SK-N-SH (cell line): ENCODE data around the gene POU2F1.

ENCODE experiments used
- EP300 ChIP-seq, 2 experiments: IDR thresholded peaks; 2 replicates each; pipeline versions ENCODE4 v1.4.0 to v1.6.1; 2012; ENCODE audit warnings: borderline replicate concordance in 1 of 2, low read depth in 1 of 2, low read length in 1 of 2
- EZH2phosphoT487 ChIP-seq: fragments of 200-600 bp; sonication (generic); IDR thresholded peaks from 2 replicates; pipeline ENCODE4 v1.6.1; 2017; ENCODE audit warnings: low read depth, mixed run types, mild to moderate bottlenecking, antibody characterized with exemption, moderate library complexity, borderline replicate concordance
- FOXM1 ChIP-seq: IDR thresholded peaks from 2 replicates; pipeline ENCODE4 v1.4.0; 2012; ENCODE audit warnings: low read depth, mild to moderate bottlenecking
- JUND ChIP-seq: IDR thresholded peaks from 2 replicates; pipeline ENCODE4 v1.4.0; 2012
- MXI1 ChIP-seq: IDR thresholded peaks from 2 replicates; pipeline ENCODE4 v1.6.1; 2012; ENCODE audit warnings: mild to moderate bottlenecking, low read depth, low read length, improper control_type of control experiment
- POLR2AphosphoS5 ChIP-seq: IDR thresholded peaks from 2 replicates; pipeline ENCODE4 v1.6.1; 2012; ENCODE audit warnings: low read depth, low read length
- TAF1 ChIP-seq: IDR thresholded peaks from 2 replicates; pipeline ENCODE4 v1.6.1; 2012; ENCODE audit warnings: low read depth, mild to moderate bottlenecking, low read length, moderate library complexity, borderline replicate concordance
- YY1 ChIP-seq: IDR thresholded peaks from 2 replicates; pipeline ENCODE4 v1.4.0; 2012; ENCODE audit warnings: low read depth, mild to moderate bottlenecking
- TF ChIP-seq, protein P1 (sequence below): fragments of 200-600 bp; sonication (generic); IDR thresholded peaks from 2 replicates; pipeline ENCODE4 v1.6.1; 2017; ENCODE audit warnings: antibody characterized with exemption, mild to moderate bottlenecking, moderate library complexity
- TF ChIP-seq, protein P2 (sequence below): fragments of 150-350 bp; IDR thresholded peaks from 2 replicates; pipeline ENCODE4 v1.6.1; 2016; ENCODE audit warnings: mild to moderate bottlenecking, low read depth, low read length
- TF ChIP-seq, protein P3 (sequence below): IDR thresholded peaks from 2 replicates; pipeline ENCODE4 v1.4.0; 2012; ENCODE audit warnings: low read depth

DNA sequence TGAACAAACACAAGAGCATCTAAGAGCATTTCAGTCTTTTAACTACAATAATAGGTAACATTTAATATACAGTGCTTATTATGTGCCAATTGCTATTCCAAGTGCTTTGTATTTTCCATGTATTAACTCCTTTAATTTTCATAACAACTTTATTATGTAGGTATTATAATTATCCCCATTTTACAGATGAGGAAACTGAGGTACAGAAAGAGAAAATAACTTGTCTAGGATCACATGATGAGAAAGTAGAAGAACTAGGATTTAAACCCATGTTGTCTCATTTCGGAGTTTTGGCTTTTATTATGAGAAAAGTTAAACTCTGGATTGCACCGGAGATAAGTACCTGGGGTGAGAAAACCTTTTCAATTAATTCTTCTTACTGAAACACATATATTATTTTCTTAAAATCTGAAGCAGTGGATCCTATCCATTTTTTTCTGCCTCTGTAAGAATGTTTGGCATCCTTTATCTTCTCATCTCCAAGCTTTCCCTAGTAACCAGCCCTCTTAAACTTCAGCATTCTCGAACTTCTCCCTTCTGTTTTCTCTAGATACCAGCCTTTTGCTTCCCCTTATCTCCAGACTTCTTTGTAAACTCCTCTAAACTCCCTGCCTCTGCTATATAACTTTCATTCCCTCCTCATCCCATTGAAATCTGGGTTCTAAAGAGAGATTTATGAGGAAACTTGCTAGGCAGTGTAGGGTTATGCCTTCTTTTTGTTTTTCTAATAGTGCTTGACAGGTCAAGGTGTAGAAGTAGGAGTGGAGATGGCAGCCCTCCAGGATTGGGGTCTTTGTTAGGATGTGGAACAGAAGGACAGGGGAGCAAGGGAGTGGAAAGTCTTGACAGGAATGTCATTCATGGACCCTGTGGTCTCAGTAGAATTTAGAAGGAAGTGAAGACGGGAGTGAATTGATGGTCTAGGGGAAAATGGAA is 28.3 kb downstream of the POU2F1 start:
- TF ChIP-seq, protein P1, sequence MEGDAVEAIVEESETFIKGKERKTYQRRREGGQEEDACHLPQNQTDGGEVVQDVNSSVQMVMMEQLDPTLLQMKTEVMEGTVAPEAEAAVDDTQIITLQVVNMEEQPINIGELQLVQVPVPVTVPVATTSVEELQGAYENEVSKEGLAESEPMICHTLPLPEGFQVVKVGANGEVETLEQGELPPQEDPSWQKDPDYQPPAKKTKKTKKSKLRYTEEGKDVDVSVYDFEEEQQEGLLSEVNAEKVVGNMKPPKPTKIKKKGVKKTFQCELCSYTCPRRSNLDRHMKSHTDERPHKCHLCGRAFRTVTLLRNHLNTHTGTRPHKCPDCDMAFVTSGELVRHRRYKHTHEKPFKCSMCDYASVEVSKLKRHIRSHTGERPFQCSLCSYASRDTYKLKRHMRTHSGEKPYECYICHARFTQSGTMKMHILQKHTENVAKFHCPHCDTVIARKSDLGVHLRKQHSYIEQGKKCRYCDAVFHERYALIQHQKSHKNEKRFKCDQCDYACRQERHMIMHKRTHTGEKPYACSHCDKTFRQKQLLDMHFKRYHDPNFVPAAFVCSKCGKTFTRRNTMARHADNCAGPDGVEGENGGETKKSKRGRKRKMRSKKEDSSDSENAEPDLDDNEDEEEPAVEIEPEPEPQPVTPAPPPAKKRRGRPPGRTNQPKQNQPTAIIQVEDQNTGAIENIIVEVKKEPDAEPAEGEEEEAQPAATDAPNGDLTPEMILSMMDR, result no peak
- TF ChIP-seq TAF1, result no peak
- TF ChIP-seq JUND, result no peak
- no peak for TF ChIP-seq EP300 (IDR thresholded peaks at IDR 0.05; ENCODE audit: borderline replicate concordance in 1 of 2, low read depth in 1 of 2, low read length in 1 of 2)
- TF ChIP-seq, protein P2, sequence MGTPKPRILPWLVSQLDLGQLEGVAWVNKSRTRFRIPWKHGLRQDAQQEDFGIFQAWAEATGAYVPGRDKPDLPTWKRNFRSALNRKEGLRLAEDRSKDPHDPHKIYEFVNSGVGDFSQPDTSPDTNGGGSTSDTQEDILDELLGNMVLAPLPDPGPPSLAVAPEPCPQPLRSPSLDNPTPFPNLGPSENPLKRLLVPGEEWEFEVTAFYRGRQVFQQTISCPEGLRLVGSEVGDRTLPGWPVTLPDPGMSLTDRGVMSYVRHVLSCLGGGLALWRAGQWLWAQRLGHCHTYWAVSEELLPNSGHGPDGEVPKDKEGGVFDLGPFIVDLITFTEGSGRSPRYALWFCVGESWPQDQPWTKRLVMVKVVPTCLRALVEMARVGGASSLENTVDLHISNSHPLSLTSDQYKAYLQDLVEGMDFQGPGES, result no peak
- TF ChIP-seq, protein P3, sequence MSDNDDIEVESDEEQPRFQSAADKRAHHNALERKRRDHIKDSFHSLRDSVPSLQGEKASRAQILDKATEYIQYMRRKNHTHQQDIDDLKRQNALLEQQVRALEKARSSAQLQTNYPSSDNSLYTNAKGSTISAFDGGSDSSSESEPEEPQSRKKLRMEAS, result no peak
- no peak for TF ChIP-seq MXI1
- TF ChIP-seq EZH2phosphoT487, result no peak
- no peak for TF ChIP-seq YY1
- TF ChIP-seq POLR2AphosphoS5, result no peak
- no peak for TF ChIP-seq FOXM1
